Measurements from ENCODE around the gene RNF167. TPM values are rescaled to one million over a fixed set of nuclear protein-coding genes. Genes with fewer than 3 reads are reported as not detected.

The RNF167 gene
- total and polyA plus RNA-seq, 2 of the 13 experiments (the other 11 are each of a cell fraction or from before 2014, with no cell fraction given): 44.1 to 45.4 TPM

DNA sequence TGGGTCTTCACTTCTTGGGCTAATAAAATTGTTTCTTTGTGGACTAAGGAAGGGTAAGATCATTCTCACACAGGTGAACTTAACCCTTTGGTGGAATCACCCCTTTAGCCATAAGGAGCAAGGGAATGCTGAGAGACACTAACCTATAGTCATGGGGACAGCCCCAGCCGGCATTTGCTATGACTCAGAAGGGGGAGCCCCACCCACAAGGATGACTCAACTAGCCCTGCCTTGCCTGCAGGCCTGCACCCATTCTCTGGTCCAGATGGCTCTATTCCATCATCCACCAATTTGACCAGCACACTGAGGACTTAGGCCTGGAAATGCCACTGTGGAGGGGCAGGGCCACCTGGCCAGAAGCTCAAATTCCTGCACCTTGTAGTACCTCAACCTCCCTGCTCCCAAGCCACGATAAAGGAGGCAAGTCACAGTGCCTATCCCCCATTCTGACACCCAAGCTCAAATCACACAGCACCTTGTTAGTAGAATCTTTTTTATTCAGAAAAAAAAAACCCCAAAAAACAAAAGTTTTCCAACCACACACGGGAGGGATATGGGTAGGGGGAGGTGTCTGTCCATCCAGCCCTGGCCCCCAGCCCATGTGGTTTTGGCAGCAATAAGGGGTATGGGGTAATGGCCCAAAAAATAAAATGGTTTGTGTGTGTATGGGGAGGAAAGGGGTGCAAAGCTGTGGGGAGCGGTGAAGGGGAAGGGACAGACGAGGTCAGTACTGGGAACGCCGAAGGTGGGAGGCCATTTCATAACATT is 5.3 kb downstream of the RNF167 start (continued):
- TF ChIP-seq KIAA2018 (CRISPR knock-in tag; IDR thresholded peaks at IDR 0.05; ENCODE audit: borderline replicate concordance): no peak
- no peak for TF ChIP-seq LRRFIP1 (CRISPR knock-in tag; conservative IDR thresholded peaks at IDR 0.05)
- TF ChIP-seq TFDP1 (CRISPR knock-in tag; IDR thresholded peaks at IDR 0.05; ENCODE audit: borderline replicate concordance): no peak
- no peak for TF ChIP-seq CEBPB (IDR thresholded peaks at IDR 0.05; ENCODE audit: borderline replicate concordance, low read depth, low read length)
- peak; percentile 61 for TF ChIP-seq SAP130 (CRISPR knock-in tag; IDR thresholded peaks at IDR 0.05; ENCODE audit: low read depth)
- TF ChIP-seq ZNF547 (CRISPR knock-in tag; IDR thresholded peaks at IDR 0.05): no peak
- TF ChIP-seq ZNF430 (CRISPR knock-in tag; IDR thresholded peaks at IDR 0.05): no peak
- no peak for TF ChIP-seq ZNF782 (CRISPR knock-in tag; IDR thresholded peaks at IDR 0.05; ENCODE audit: borderline replicate concordance)
- TF ChIP-seq RARG (CRISPR knock-in tag; IDR thresholded peaks at IDR 0.05; ENCODE audit: low read depth): no peak
- TF ChIP-seq ZNF75D (CRISPR knock-in tag; IDR thresholded peaks at IDR 0.05; ENCODE audit: borderline replicate concordance): no peak
- TF ChIP-seq ZZZ3 (CRISPR knock-in tag; IDR thresholded peaks at IDR 0.05; ENCODE audit: borderline replicate concordance): no peak
- no peak for TF ChIP-seq LBX2 (CRISPR knock-in tag; IDR thresholded peaks at IDR 0.05; ENCODE audit: borderline replicate concordance)
- TF ChIP-seq BRCA1 (CRISPR knock-in tag; IDR thresholded peaks at IDR 0.05): no peak
- no peak for TF ChIP-seq ZBTB39 (CRISPR knock-in tag; IDR thresholded peaks at IDR 0.05)

Data from HepG2 (cell line).